Kidney (tissue), 14 donors: ENCODE data around the gene STK32B. TPM values are rescaled to one million over a fixed set of nuclear protein-coding genes. Genes with fewer than 3 reads are reported as not detected.
"Not testable (repeated sequence)": the region's sequence is repeated elsewhere in the genome, so short reads cannot be mapped to it uniquely, and the experiment has no call there.

Experiments used
- DNase-seq, 5 donors: peaks; one replicate each; pipeline ENCODE4 v3.0.0-alpha.2; 2013 to 2020
- FAIRE-seq: peaks from 2 replicates; lab custom pipeline; 2012; peaks lifted over from hg19 to GRCh38; lab: Jason Lieb, UNC
- H3K27ac ChIP-seq, 2 donors: one replicate each; pipeline ENCODE4 v1.7.0; 2013; ENCODE audit warnings: low read depth in 2 of 2, low read length in 2 of 2, inconsistent platforms in 1 of 2
- H3K27me3 ChIP-seq: one replicate; pipeline ENCODE4 v1.7.1; 2013; ENCODE audit warnings: low read length, inconsistent platforms; ENCODE audit not compliant: control insufficient read depth, insufficient read depth
- H3K36me3 ChIP-seq, 3 donors: one replicate each; pipeline versions ENCODE4 v1.7.0 to v1.7.1; 2013; ENCODE audit warnings: low read length in 3 of 3, control low read depth in 1 of 3, inconsistent platforms in 1 of 3; ENCODE audit not compliant: insufficient read depth in 3 of 3, control insufficient read depth in 2 of 3
- H3K4me1 ChIP-seq, 3 donors: one replicate each; pipeline versions ENCODE4 v1.7.0 to v1.7.1; 2013; ENCODE audit warnings: low read length in 3 of 3, inconsistent platforms in 1 of 3, low read depth in 1 of 3; ENCODE audit not compliant: control insufficient read depth in 2 of 3, insufficient read depth in 2 of 3
- H3K4me3 ChIP-seq, 3 donors: one replicate each; pipeline versions ENCODE4 v1.7.0 to v1.8.1; 2013; ENCODE audit warnings: low read length in 3 of 3, control low read depth in 1 of 3, inconsistent platforms in 1 of 3
- H3K9ac ChIP-seq, 3 donors: one replicate each; pipeline versions ENCODE4 v1.7.0 to v1.7.1; 2013; ENCODE audit warnings: low read length in 3 of 3, control low read depth in 1 of 3, inconsistent platforms in 1 of 3
- H3K9me3 ChIP-seq, 3 donors: one replicate each; pipeline versions ENCODE4 v1.7.0 to v1.7.1; 2013; ENCODE audit warnings: low read length in 3 of 3, control low read depth in 1 of 3, inconsistent platforms in 1 of 3; ENCODE audit not compliant: control insufficient read depth in 2 of 3, insufficient read depth in 1 of 3
- intact Hi-C: fragments of 100-400 bp; cut with DNase I; formaldehyde crosslinking; loops from one replicate; pipeline ENCODE4 v1.11.1; 2022
- polyA plus RNA-seq: library from polyadenylated mRNA; stranded (reverse); fragments of 350-450 nt; fragmentation: Illumina TruSeq; extraction: RNeasy Lipid Tissue Mini Kit (QIAGEN cat#74804); gene quantifications from one replicate; pipeline ENCODE4 v1.2.3, GENCODE V29; 2014; ENCODE audit warnings: low read depth, low replicate concordance; ENCODE audit not compliant: insufficient read depth
- total RNA-seq: library from RNA; stranded (reverse); fragmentation: NEBNext Ultra II Directional; extraction: Animal tissue kit (Norgen Biotek cat#: 25700); gene quantifications from one replicate; pipeline ENCODE4 v1.2.1, GENCODE V29; 2021
- TF ChIP-seq, protein P1 (sequence below): IDR thresholded peaks from 3 replicates; pipeline ENCODE4 v1.5.1; 2012; ENCODE audit warnings: mild to moderate bottlenecking, moderate library complexity, borderline replicate concordance; ENCODE audit not compliant: insufficient read depth; ENCODE audit errors: extremely low read depth
- donor health status: control.
- donor health status: control.
- donor health status: control.
- donor health status: control.
- donor health status: control.
- donor health status: DM: yes; HTN: yes; CAD: no.
- donor health status: Normal renal cell carcinoma (clear cell type).

The STK32B gene
- total and polyA plus RNA-seq, 2 donors from 2014 or later = 18.1 to 18.2 TPM

DNA sequence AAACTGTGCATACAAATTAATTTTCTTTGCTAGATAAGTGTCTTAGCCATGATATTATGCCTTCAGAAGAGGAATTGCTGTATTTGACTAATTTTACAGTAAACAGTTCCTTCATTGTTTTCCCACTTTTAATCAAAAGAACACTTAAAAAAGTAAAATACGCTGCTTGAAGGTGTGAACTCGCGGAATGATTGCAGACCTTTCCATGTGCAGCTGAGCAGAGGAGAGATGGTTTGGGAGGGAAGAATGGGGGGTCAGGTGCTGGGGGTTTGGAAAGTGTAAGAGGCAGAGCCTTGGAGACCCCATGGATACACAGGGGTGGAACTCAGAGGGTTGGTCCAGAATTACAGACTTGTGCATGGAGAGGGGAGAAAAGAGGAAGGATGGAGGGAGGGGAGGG is 47.4 kb upstream of the STK32B start:
- Histone ChIP-seq H3K4me3 (no peak overlapping the region), H3K27me3 (no peaks in the 10 kb centered on the region), H3K9me3 (no peaks in the 10 kb centered on the region), H3K4me1 (no peaks in the 10 kb centered on the region), H3K9ac (no peak overlapping the region), H3K36me3 (no peaks in the 10 kb centered on the region), H3K27ac (no peak overlapping the region)
- DNase-seq (no peak), FAIRE-seq (no peak)
- TF ChIP-seq, protein P1, sequence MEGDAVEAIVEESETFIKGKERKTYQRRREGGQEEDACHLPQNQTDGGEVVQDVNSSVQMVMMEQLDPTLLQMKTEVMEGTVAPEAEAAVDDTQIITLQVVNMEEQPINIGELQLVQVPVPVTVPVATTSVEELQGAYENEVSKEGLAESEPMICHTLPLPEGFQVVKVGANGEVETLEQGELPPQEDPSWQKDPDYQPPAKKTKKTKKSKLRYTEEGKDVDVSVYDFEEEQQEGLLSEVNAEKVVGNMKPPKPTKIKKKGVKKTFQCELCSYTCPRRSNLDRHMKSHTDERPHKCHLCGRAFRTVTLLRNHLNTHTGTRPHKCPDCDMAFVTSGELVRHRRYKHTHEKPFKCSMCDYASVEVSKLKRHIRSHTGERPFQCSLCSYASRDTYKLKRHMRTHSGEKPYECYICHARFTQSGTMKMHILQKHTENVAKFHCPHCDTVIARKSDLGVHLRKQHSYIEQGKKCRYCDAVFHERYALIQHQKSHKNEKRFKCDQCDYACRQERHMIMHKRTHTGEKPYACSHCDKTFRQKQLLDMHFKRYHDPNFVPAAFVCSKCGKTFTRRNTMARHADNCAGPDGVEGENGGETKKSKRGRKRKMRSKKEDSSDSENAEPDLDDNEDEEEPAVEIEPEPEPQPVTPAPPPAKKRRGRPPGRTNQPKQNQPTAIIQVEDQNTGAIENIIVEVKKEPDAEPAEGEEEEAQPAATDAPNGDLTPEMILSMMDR = no peak
- intact Hi-C loops = no loop called here

DNA sequence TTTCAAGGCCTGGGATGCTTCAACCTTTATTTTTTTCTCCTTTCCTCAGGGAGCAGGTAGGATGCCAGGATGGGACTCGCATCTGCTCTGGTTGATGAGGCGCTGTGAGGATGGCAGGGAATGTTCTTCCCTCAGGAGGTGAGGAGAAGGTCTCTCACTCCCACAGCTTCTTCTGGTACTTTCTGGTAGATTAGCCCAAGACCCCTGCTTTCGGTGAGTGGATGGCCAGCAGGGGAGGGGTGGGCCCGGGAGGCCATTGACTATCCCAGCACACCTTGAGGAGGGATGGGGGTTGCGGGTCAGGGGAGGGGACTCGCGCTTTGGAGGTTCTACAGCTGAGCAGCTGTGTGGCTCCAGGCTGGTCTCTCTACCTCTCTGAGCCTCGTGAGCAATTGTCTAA is 46.8 kb upstream of the STK32B start:
- Histone ChIP-seq H3K27me3 (no peaks in the 10 kb centered on the region), H3K4me1 (no peaks in the 10 kb centered on the region), H3K27ac (no peak overlapping the region), H3K9ac (no peak overlapping the region), H3K9me3 (no peaks in the 10 kb centered on the region), H3K4me3 (no peak overlapping the region), H3K36me3 (no peaks in the 10 kb centered on the region)
- intact Hi-C loops = no loop called here
- FAIRE-seq (no peak), DNase-seq (peak in 1 of 5 donors; percentile 46)
- TF ChIP-seq, protein P1 = no peak

DNA sequence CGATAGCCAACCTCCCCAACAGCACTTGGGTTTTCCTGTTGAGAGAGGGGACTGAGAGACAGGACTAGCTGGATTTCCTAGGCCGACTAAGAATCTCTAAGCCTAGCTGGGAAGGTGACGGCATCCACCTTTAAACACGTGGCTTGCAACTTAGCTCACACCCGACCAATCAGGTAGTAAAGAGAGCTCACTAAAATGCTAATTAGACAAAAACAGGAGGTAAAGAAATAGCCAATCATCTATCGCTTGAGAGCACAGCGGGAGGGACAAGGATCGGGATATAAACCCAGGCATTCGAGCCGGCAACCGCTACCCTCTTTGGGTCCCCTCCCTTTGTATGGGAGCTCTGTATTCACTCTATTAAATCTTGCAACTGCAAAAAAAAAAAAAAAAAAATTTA is 44.3 kb upstream of the STK32B start:
- H3K9me3 ChIP-seq, H3K27me3 ChIP-seq, H3K36me3 ChIP-seq, H3K4me1 ChIP-seq, H3K9ac ChIP-seq, H3K4me3 ChIP-seq, H3K27ac ChIP-seq, intact Hi-C loops, FAIRE-seq: not testable (repeated sequence)
- DNase-seq = peak in 1 of 5 donors; percentile 8

DNA sequence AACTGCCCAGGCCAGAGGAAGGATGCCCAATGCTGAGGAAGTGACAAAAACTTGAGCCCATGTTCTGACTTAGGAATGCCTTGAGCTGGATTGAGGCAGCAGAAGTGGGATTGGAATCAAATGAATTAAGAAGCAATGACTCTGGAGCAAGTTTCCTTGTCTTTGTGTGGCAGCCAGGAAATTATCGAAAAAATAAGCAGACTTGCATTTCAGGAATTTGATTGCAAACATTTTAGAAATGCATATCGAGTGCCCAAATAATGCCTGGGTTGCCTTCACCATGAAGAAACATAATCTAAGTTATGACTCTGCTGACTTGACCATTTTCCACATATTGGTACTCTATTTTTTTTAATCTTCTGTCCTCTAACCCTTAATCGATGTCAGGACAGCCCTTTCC is 41.5 kb upstream of the STK32B start:
- Histone ChIP-seq H3K4me1 (no peaks in the 10 kb centered on the region), H3K27ac (no peak overlapping the region), H3K9me3 (no peaks in the 10 kb centered on the region), H3K36me3 (no peaks in the 10 kb centered on the region), H3K27me3 (no peaks in the 10 kb centered on the region), H3K4me3 (no peak overlapping the region), H3K9ac (no peak overlapping the region)
- FAIRE-seq (no peak), DNase-seq (no peak)
- TF ChIP-seq, protein P1 = no peak
- intact Hi-C loops = no loop called here
